GM19193 (cell line): ENCODE results near the gene LEMD1.

Experiments used
- POLR2A ChIP-seq: IDR thresholded peaks from 4 replicates; pipeline ENCODE4 v1.6.1; 2011; ENCODE audit not compliant: insufficient read depth, insufficient read length; ENCODE audit errors: extremely low read depth

Gene LEMD1

GRCh38 chr1:205356440-205357139 is 65.3 kb downstream of the LEMD1 start, which contains the start of gene KLHDC8A:
TSS of gene KLHDC8A (minus strand) at chr1:205356922. CDS start at chr1:205343604, 13,318 bp downstream.
- no peak for TF ChIP-seq POLR2A

DNA sequence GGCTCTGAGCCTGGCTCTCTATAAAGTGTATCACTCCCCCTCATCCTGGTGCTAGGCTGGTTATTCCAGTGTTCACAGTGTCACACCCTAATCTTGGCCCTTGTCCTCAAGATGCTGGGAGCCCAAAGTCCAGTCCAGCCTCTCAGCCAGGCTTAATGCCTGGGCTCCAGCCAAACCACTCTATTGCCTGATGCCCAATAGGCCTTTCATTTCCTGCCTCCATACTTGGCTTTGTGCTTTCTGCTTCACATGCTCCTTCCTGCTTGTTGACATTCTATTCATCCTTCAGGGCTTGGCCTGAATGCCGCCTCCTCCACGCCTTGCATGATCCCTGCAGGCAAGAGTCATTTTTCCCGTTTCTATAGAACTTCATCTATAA is 66.8 kb downstream of the LEMD1 start:
- TF ChIP-seq POLR2A = no peak

DNA sequence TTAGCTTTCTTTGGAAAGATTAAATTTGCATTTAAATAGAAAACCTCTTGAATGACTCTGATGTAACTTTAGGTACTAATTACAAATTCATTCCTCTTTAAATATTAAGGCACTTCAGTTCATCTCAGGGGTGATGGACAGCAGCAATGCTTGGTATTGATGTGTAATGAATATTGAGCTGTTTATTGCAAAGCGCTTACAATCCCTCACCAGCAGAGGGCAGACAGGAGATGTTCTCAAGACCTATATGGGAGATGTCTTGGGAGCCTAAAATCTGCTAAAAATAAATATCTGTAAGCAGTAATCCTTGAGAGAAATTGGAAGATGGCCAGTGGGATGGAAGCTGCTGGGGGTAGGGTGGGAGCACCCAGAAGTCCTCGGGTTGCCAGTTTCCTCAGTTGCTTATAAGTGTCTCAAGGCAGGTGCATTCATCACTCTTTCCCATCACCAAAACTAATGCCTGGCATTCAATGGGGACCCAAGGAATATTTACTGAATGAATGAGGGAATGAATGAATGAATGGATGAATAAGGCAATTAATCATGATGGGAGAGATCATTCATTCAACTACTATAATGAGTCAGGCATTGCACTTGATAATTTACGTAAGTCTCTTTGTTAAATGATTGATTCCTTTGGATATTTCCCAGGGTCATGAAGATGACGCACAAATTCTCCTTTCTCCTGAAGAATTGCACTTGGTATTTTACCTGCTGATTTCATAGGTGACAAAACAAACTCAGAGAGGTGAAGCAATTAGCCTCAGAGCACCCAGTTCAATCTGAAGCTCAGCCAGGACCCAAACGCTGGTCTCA is 67.4 kb downstream of the LEMD1 start:
- no peak for TF ChIP-seq POLR2A

- no peak for TF ChIP-seq POLR2A
These were observed 68.2 kb downstream of the LEMD1 start for GRCh38 chr1:205353612-205354011.

- no peak for TF ChIP-seq POLR2A
These were observed 68.7 kb downstream of the LEMD1 start for GRCh38 chr1:205353191-205353590.

- no peak for TF ChIP-seq POLR2A
These were observed 69.7 kb downstream of the LEMD1 start for GRCh38 chr1:205351984-205352713.

- no peak for TF ChIP-seq POLR2A
These were observed 71.1 kb downstream of the LEMD1 start for GRCh38 chr1:205350691-205351141.

DNA sequence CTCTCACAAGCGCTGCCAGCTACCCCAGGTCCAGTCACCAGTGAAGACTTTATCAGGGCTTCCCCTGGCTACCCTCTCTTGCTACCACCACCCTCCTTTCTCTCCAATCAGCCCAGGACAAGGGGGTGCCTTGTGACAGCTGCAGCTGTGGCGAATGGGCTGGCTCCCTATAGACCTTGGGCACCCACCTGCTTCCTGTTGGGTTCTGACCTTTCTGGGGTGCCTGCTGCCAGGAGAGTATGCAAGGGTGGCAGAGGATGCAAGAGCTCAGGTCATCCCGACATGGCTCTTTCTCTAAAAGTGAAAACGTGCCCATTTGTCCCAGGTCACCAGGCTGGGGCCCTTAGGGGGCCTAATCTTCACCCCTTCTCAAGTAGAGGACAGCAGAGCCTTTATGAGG is 71.7 kb downstream of the LEMD1 start:
- no peak for TF ChIP-seq POLR2A

DNA sequence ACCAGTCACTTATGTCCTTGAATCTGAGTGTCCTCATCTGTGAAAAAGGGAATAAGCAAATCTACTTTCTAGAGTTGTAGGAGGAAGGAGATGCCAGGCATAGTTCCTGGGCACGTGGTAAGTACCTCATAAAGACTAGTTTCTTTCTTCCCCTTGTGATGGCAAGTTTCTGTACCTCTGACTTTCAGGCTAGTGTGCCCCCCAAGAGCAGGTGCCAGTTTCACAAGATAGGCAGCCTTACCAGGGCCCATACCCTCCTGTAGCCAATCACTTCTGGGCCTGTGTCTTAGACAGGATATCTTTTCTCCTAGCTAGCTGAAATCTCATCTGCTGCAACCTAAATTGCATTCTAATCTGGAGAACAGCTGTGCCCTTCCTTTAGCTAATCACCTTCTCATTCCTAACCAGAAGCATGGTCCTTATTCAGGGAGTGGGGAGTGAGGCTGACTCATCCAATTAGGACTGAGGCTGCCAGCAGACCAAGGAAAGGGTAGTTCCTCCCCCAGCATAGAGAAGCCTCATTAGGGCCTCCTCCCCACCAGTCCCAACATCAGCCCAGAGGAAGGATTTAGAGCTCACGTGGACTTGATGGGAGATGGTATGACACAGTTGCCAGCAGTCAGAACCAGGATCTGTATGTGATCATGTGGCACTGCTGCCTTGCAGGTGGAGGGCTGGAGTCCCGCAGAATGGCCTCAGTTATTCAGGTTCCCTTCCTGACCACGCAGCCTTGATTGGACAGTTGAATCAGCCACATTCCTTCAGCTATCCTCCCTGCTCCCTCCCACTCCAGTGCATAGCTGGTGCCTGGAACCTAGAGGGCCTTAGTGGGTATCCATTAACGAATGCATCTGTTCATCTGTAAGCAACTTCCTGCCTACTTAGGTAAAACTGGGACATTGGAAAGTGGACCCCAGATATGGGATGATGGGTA is 73.0 kb downstream of the LEMD1 start:
- TF ChIP-seq POLR2A = no peak

GRCh38 chr1:205346956-205347574 is 74.8 kb downstream of the LEMD1 start:
- no peak for TF ChIP-seq POLR2A

DNA sequence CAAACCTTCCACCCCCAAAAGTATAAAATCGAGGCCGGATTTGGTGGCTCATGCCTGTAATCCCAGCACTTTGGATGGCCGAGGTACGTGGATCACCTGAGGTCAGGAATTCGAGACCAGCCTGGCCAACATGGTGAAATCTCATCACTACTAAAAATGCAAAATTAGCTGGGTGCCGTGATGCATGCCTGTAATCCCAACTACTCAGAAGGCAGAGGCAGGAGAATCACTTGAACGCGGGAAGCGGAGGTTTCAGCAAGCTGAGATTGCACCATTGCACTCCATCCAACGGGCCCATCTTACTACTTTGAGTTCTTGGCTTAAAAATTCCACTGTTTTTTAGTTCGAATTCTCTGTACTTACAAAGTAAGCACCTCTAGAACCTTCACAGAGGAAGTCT is 76.1 kb downstream of the LEMD1 start:
- no peak for TF ChIP-seq POLR2A

- TF ChIP-seq POLR2A = no peak
These were observed 77.6 kb downstream of the LEMD1 start for GRCh38 chr1:205344066-205344928.
